ENCODE data around the gene CPAMD8.
A peak's percentile ranks its signal among the peaks of the same experiment; 100 is the strongest.

The CPAMD8 gene

GRCh38 chr19:16914421-16914820 lies 112.2 kb downstream of the CPAMD8 start:
- DNase-seq, result no peak

GRCh38 chr19:16912780-16913179 lies 113.8 kb downstream of the CPAMD8 start:
- no peak for DNase-seq

GRCh38 chr19:16911046-16911445 lies 115.6 kb downstream of the CPAMD8 start:
- DNase-seq, result no peak

GRCh38 chr19:16908759-16909158 lies 117.9 kb downstream of the CPAMD8 start:
- no peak for DNase-seq

GRCh38 chr19:16904599-16904998 lies 122.0 kb downstream of the CPAMD8 start:
- DNase-seq, result no peak

- no peak for DNase-seq
Observed at GRCh38 chr19:16903347-16903746, 123.3 kb downstream of the CPAMD8 start.

- DNase-seq, result no peak
Observed at GRCh38 chr19:16902545-16902944, 124.1 kb downstream of the CPAMD8 start.

- no peak for DNase-seq
Observed at GRCh38 chr19:16901491-16902175, 125.0 kb downstream of the CPAMD8 start.

- DNase-seq, result peak; percentile 93
Observed at GRCh38 chr19:16899566-16900075, 127.0 kb downstream of the CPAMD8 start.

- no peak for DNase-seq
Observed at GRCh38 chr19:16898361-16899015, 128.1 kb downstream of the CPAMD8 start.

GRCh38 chr19:16897856-16898161 lies 128.8 kb downstream of the CPAMD8 start:
- no peak for DNase-seq

- DNase-seq, result peak; percentile 99
Observed at GRCh38 chr19:16897029-16897855, 129.4 kb downstream of the CPAMD8 start.

GRCh38 chr19:16896146-16897028 lies 130.2 kb downstream of the CPAMD8 start:
- DNase-seq, result no peak

GRCh38 chr19:16895467-16896145 lies 131.0 kb downstream of the CPAMD8 start:
- DNase-seq, result no peak

- no peak for DNase-seq
Observed at GRCh38 chr19:16894080-16894479, 132.5 kb downstream of the CPAMD8 start.

GRCh38 chr19:16893686-16893989 lies 133.0 kb downstream of the CPAMD8 start:
- DNase-seq, result no peak

GRCh38 chr19:16892868-16893685 lies 133.5 kb downstream of the CPAMD8 start:
- DNase-seq, result no peak

- DNase-seq, result no peak
Observed at GRCh38 chr19:16892436-16892835, 134.2 kb downstream of the CPAMD8 start.

- DNase-seq, result no peak
Observed at GRCh38 chr19:16891696-16892382, 134.8 kb downstream of the CPAMD8 start.

GRCh38 chr19:16890461-16891184 lies 136.0 kb downstream of the CPAMD8 start:
- no peak for DNase-seq

Measured in 8988T (cell line).